HG03565 (cell line): Measurements from ENCODE around the gene ACBD5.
"Not testable (repeated sequence)": the region's sequence is repeated elsewhere in the genome, so short reads cannot be mapped to it uniquely, and the experiment has no call there.

ENCODE experiments used
- ATAC-seq: cut with Tn5 transposase; IDR thresholded peaks from one replicate; pipeline ENCODE4 v1.9.1; 2021; ENCODE audit warnings: mild to moderate bottlenecking, moderate library complexity; ENCODE audit not compliant: unreplicated experiment

ACBD5 gene

GRCh38 chr10:27241010-27241651 lies 534 bp upstream of the ACBD5 start:
- ATAC-seq = no peak

- not testable (repeated sequence) for ATAC-seq
Measured at GRCh38 chr10:27237531-27237930, 3.1 kb downstream of the ACBD5 start.

GRCh38 chr10:27236589-27237128 lies 3.9 kb downstream of the ACBD5 start:
- not testable (repeated sequence) for ATAC-seq

GRCh38 chr10:27235706-27236105 lies 4.9 kb downstream of the ACBD5 start:
- no peak for ATAC-seq

- no peak for ATAC-seq
Measured at GRCh38 chr10:27230022-27230421, 10.6 kb downstream of the ACBD5 start.

GRCh38 chr10:27225642-27226257 lies 14.8 kb downstream of the ACBD5 start:
- ATAC-seq = no peak

GRCh38 chr10:27225011-27225590 lies 15.5 kb downstream of the ACBD5 start:
- no peak for ATAC-seq

GRCh38 chr10:27223964-27224363 lies 16.6 kb downstream of the ACBD5 start:
- ATAC-seq = no peak

- ATAC-seq = no peak
Measured at GRCh38 chr10:27207350-27207749, 33.2 kb downstream of the ACBD5 start.

- no peak for ATAC-seq
Measured at GRCh38 chr10:27203806-27204205, 36.8 kb downstream of the ACBD5 start.

GRCh38 chr10:27197980-27198620 lies 42.5 kb downstream of the ACBD5 start:
- ATAC-seq = no peak

- ATAC-seq = no peak
Measured at GRCh38 chr10:27192284-27192683, 48.3 kb downstream of the ACBD5 start.

- ATAC-seq = no peak
Measured at GRCh38 chr10:27190508-27190907, 50.1 kb downstream of the ACBD5 start.

GRCh38 chr10:27188897-27189296 lies 51.7 kb downstream of the ACBD5 start:
- no peak for ATAC-seq

GRCh38 chr10:27188259-27188658 lies 52.3 kb downstream of the ACBD5 start:
- ATAC-seq = no peak

GRCh38 chr10:27169849-27170248 lies 70.7 kb downstream of the ACBD5 start:
- ATAC-seq = no peak

- no peak for ATAC-seq
Measured at GRCh38 chr10:27158421-27158820, 82.2 kb downstream of the ACBD5 start.

GRCh38 chr10:27157150-27157549 lies 83.4 kb downstream of the ACBD5 start:
- ATAC-seq = no peak

GRCh38 chr10:27156566-27156965 lies 84.0 kb downstream of the ACBD5 start:
- not testable (repeated sequence) for ATAC-seq

GRCh38 chr10:27155066-27155754 lies 85.4 kb downstream of the ACBD5 start, which contains the start of gene MASTL:
MASTL (plus strand) TSS chr10:27155352; CDS start chr10:27155427, 75 bp downstream.
- peak; percentile 81 for ATAC-seq

GRCh38 chr10:27153845-27154193 lies 86.8 kb downstream of the ACBD5 start:
- peak; percentile 1 for ATAC-seq
